ENCODE data around the gene NR3C2. TPM values are rescaled to one million over a fixed set of nuclear protein-coding genes. Genes with fewer than 3 reads are reported as not detected.

NR3C2 gene
- polyA plus RNA-seq, 1 donor from 2014 or later = 0.06 TPM

DNA sequence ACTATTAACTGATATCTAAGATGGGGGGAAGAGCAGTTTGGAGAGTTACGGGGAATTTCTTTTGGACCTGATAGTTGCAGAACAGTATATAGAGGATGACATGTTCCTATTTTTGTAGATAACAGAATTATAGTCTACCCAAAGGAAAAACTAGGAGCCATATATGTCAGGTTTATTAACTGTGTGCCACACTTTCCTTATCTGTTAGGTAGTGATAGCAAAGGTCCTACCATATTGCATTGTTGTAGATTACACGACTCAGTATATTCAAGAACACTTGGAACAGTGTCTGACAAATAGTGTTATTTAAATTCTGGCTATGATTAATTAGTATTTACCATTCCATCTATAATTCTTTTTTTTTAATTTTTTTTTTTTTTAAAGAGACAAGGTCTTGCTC lies 175.3 kb downstream of the NR3C2 start:
- H3K9ac ChIP-seq (ENCODE audit: low read length) = no peak overlapping the region
- H3K27ac ChIP-seq (ENCODE audit: low read length) = no peak overlapping the region
- H3K9me3 ChIP-seq (ENCODE audit: low read length) = no peaks in the 10 kb centered on the region
- no peaks in the 10 kb centered on the region for H3K27me3 ChIP-seq (ENCODE audit: insufficient read depth, low read depth, low read length)
- H4K20me1 ChIP-seq (ENCODE audit: insufficient read depth) = no peaks in the 10 kb centered on the region
- TF ChIP-seq MXI1 (conservative IDR thresholded peaks at IDR 0.05; ENCODE audit: poor library complexity, severe bottlenecking) = no peak
- TF ChIP-seq POLR2AphosphoS5 (IDR thresholded peaks at IDR 0.05) = no peak
- no peak for TF ChIP-seq EZH2 (IDR thresholded peaks at IDR 0.05; ENCODE audit: borderline replicate concordance, insufficient read depth, low read length, poor library complexity, severe bottlenecking)
- no peak for TF ChIP-seq SMC3 (conservative IDR thresholded peaks at IDR 0.05; ENCODE audit: poor library complexity)
- no peak for TF ChIP-seq RAD21 (conservative IDR thresholded peaks at IDR 0.05)
- TF ChIP-seq EP300 (conservative IDR thresholded peaks at IDR 0.05; ENCODE audit: poor library complexity, severe bottlenecking) = no peak
- no peak for TF ChIP-seq TAF1 (IDR thresholded peaks at IDR 0.05; ENCODE audit: low read depth)
- TF ChIP-seq, protein P1, sequence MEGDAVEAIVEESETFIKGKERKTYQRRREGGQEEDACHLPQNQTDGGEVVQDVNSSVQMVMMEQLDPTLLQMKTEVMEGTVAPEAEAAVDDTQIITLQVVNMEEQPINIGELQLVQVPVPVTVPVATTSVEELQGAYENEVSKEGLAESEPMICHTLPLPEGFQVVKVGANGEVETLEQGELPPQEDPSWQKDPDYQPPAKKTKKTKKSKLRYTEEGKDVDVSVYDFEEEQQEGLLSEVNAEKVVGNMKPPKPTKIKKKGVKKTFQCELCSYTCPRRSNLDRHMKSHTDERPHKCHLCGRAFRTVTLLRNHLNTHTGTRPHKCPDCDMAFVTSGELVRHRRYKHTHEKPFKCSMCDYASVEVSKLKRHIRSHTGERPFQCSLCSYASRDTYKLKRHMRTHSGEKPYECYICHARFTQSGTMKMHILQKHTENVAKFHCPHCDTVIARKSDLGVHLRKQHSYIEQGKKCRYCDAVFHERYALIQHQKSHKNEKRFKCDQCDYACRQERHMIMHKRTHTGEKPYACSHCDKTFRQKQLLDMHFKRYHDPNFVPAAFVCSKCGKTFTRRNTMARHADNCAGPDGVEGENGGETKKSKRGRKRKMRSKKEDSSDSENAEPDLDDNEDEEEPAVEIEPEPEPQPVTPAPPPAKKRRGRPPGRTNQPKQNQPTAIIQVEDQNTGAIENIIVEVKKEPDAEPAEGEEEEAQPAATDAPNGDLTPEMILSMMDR (IDR thresholded peaks at IDR 0.05; ENCODE audit: poor library complexity, severe bottlenecking) = no peak
- TF ChIP-seq, protein P2, sequence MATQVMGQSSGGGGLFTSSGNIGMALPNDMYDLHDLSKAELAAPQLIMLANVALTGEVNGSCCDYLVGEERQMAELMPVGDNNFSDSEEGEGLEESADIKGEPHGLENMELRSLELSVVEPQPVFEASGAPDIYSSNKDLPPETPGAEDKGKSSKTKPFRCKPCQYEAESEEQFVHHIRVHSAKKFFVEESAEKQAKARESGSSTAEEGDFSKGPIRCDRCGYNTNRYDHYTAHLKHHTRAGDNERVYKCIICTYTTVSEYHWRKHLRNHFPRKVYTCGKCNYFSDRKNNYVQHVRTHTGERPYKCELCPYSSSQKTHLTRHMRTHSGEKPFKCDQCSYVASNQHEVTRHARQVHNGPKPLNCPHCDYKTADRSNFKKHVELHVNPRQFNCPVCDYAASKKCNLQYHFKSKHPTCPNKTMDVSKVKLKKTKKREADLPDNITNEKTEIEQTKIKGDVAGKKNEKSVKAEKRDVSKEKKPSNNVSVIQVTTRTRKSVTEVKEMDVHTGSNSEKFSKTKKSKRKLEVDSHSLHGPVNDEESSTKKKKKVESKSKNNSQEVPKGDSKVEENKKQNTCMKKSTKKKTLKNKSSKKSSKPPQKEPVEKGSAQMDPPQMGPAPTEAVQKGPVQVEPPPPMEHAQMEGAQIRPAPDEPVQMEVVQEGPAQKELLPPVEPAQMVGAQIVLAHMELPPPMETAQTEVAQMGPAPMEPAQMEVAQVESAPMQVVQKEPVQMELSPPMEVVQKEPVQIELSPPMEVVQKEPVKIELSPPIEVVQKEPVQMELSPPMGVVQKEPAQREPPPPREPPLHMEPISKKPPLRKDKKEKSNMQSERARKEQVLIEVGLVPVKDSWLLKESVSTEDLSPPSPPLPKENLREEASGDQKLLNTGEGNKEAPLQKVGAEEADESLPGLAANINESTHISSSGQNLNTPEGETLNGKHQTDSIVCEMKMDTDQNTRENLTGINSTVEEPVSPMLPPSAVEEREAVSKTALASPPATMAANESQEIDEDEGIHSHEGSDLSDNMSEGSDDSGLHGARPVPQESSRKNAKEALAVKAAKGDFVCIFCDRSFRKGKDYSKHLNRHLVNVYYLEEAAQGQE (IDR thresholded peaks at IDR 0.05; ENCODE audit: borderline replicate concordance) = no peak
- no peaks in the 10 kb centered on the region for H3K9me2 ChIP-seq (ENCODE audit: insufficient read depth, low read length)
- no peak overlapping the region for H2AFZ ChIP-seq (ENCODE audit: low read depth, low read length)
- no peaks in the 10 kb centered on the region for H3K79me2 ChIP-seq (replicated peaks; ENCODE audit: insufficient read depth, low read length)
- H3K4me3 ChIP-seq (ENCODE audit: low read length) = no peak overlapping the region
- H3K4me2 ChIP-seq (ENCODE audit: low read length) = no peak overlapping the region
- H3F3A ChIP-seq (ENCODE audit: insufficient read depth, low read length, poor library complexity, severe bottlenecking) = no peaks in the 10 kb centered on the region
- H3K36me3 ChIP-seq (ENCODE audit: insufficient read depth, low read length) = no peaks in the 10 kb centered on the region

DNA sequence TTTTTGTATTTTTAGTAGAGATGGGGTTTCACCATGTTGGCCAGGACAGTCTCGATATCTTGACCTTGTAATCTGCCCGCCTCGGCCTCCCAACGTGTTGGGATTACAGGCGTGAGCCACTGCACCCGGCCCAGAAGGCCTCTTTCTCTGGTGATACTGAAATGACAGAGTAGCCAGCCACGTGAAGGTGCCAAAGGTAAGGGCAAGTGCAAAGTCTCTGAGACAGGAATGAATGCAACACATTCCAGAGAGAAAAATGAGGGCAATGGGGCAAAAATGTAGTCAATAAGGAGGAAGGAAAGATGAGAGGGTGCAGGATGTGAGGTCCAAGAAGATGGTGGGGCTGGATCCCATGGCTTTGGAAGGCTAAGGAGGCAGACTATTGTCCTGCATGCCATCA lies 176.0 kb downstream of the NR3C2 start:
- H3F3A ChIP-seq (ENCODE audit: insufficient read depth, low read length, poor library complexity, severe bottlenecking) = no peaks in the 10 kb centered on the region
- no peak overlapping the region for H2AFZ ChIP-seq (ENCODE audit: low read depth, low read length)
- no peak overlapping the region for H3K9ac ChIP-seq (ENCODE audit: low read length)
- no peaks in the 10 kb centered on the region for H3K9me3 ChIP-seq (ENCODE audit: low read length)
- H3K79me2 ChIP-seq (replicated peaks; ENCODE audit: insufficient read depth, low read length) = no peaks in the 10 kb centered on the region
- H3K4me3 ChIP-seq (ENCODE audit: low read length) = no peak overlapping the region
- H3K4me2 ChIP-seq (ENCODE audit: low read length) = no peak overlapping the region
- no peak overlapping the region for H3K27ac ChIP-seq (ENCODE audit: low read length)
- TF ChIP-seq POLR2AphosphoS5 (IDR thresholded peaks at IDR 0.05) (no peak), MXI1 (conservative IDR thresholded peaks at IDR 0.05; ENCODE audit: poor library complexity, severe bottlenecking) (no peak), RAD21 (conservative IDR thresholded peaks at IDR 0.05) (no peak), SMC3 (conservative IDR thresholded peaks at IDR 0.05; ENCODE audit: poor library complexity) (no peak), EZH2 (IDR thresholded peaks at IDR 0.05; ENCODE audit: borderline replicate concordance, insufficient read depth, low read length, poor library complexity, severe bottlenecking) (no peak), EP300 (conservative IDR thresholded peaks at IDR 0.05; ENCODE audit: poor library complexity, severe bottlenecking) (no peak), TAF1 (IDR thresholded peaks at IDR 0.05; ENCODE audit: low read depth) (no peak)
- TF ChIP-seq, protein P2 (IDR thresholded peaks at IDR 0.05; ENCODE audit: borderline replicate concordance) = no peak
- TF ChIP-seq, protein P1 (IDR thresholded peaks at IDR 0.05; ENCODE audit: poor library complexity, severe bottlenecking) = no peak
- no peaks in the 10 kb centered on the region for H3K27me3 ChIP-seq (ENCODE audit: insufficient read depth, low read depth, low read length)
- H3K9me2 ChIP-seq (ENCODE audit: insufficient read depth, low read length) = no peaks in the 10 kb centered on the region
- H3K36me3 ChIP-seq (ENCODE audit: insufficient read depth, low read length) = no peaks in the 10 kb centered on the region
- no peaks in the 10 kb centered on the region for H4K20me1 ChIP-seq (ENCODE audit: insufficient read depth)

Measured in neural cell (in vitro differentiated cells).